Esophagus muscularis mucosa (tissue), 4 donors: Measurements from ENCODE around the gene CARMIL1. TPM values are rescaled to one million over a fixed set of nuclear protein-coding genes. Genes with fewer than 3 reads are reported as not detected.

Experiments used
- DNase-seq: peaks from one replicate; pipeline ENCODE4 v3.0.0-alpha.2; 2017; ENCODE audit errors: extremely low spot score
- H3K27ac ChIP-seq, 4 donors: fragments of 200-600 bp; sonication (generic); replicated peaks in 1 of 4; 1 replicate in 3 of 4; 2 replicates in 1 of 4; pipeline ENCODE4 v1.5.1; 2016 to 2019; ENCODE audit warnings: mild to moderate bottlenecking in 1 of 4
- H3K27me3 ChIP-seq, 4 donors: fragments of 200-600 bp; sonication (generic); one replicate each; pipeline versions ENCODE4 v1.5.1 to v1.6.0; 2016 to 2019
- H3K36me3 ChIP-seq, 4 donors: fragments of 200-600 bp; sonication (generic); one replicate each; pipeline ENCODE4 v1.5.1; 2016 to 2019
- H3K4me1 ChIP-seq, 4 donors: fragments of 200-600 bp; sonication (generic); one replicate each; pipeline ENCODE4 v1.5.1; 2016 to 2019
- H3K4me3 ChIP-seq, 4 donors: fragments of 200-600 bp; sonication (generic); 1 replicate in 2 of 4; 2 replicates in 2 of 4; pipeline ENCODE4 v1.5.1; 2016 to 2019; ENCODE audit warnings: mild to moderate bottlenecking in 4 of 4, moderate library complexity in 1 of 4
- H3K9me3 ChIP-seq, 4 donors: fragments of 200-600 bp; sonication (generic); 1 replicate in 3 of 4; 2 replicates in 1 of 4; pipeline ENCODE4 v1.5.1; 2016 to 2019
- CTCF ChIP-seq, 3 experiments: fragments of 200-600 bp in 2 of 3; fragments of 450-650 bp in 1 of 3; sonication (generic) in 2 of 3; IDR thresholded peaks; one replicate each; pipeline ENCODE4 v1.5.1; 2017 to 2019; ENCODE audit warnings: antibody characterized with exemption in 3 of 3, mild to moderate bottlenecking in 2 of 3, moderate library complexity in 1 of 3
- EP300 ChIP-seq: sonication (generic); formaldehyde crosslinking; IDR thresholded peaks from one replicate; pipeline ENCODE4 v1.6.1; 2017; ENCODE audit warnings: antibody characterized with exemption
- POLR2A ChIP-seq: fragments of 450-650 bp; IDR thresholded peaks from one replicate; pipeline ENCODE4 v1.6.1; 2017; ENCODE audit warnings: antibody characterized with exemption, moderate library complexity, mild to moderate bottlenecking, low read depth
- POLR2AphosphoS5 ChIP-seq, 2 donors: sonication (generic); formaldehyde crosslinking; IDR thresholded peaks; one replicate each; pipeline ENCODE4 v1.6.1; 2017; ENCODE audit warnings: antibody characterized with exemption in 2 of 2
- WGBS: methylation state at CpG from one replicate; pipeline ENCODE4 v1.1.5; 2018; 5-methylcytosine and 5-hydroxymethylcytosine counted together
- intact Hi-C: fragments of 100-400 bp; cut with DNase I; formaldehyde crosslinking; loops from one replicate; pipeline ENCODE4 v1.15.1; 2023
- total RNA-seq, 4 donors: library from RNA; depleted of rRNA; stranded (reverse); fragments of >200 nt; gene quantifications; one replicate each; pipeline versions ENCODE4 v1.1.0 to v1.2.1, GENCODE V29; 2016

Gene CARMIL1
- total RNA-seq, 4 donors from 2014 or later = 10.0 to 12.1 (median 11.1) TPM

GRCh38 chr6:25541228-25541627 is 262.1 kb downstream of the CARMIL1 start:
- no peaks in the 10 kb centered on the region for H3K27me3 ChIP-seq
- no peak overlapping the region for H3K27ac ChIP-seq
- no peaks in the 10 kb centered on the region for H3K4me1 ChIP-seq
- intact Hi-C loops = no loop called here
- WGBS = 97% methylated on average over 1 of the region's 1 CpG
- peaks cover 0 to 6% (median 0%) of the 10 kb centered on the region in 4 donors for H3K36me3 ChIP-seq
- H3K9me3 ChIP-seq = no peaks in the 10 kb centered on the region
- no peak for DNase-seq
- no peak overlapping the region for H3K4me3 ChIP-seq
- TF ChIP-seq EP300 = no peak

- DNase-seq = no peak
- no peak overlapping the region for H3K4me3 ChIP-seq
- no peak overlapping the region for H3K27ac ChIP-seq
- H3K9me3 ChIP-seq = no peaks in the 10 kb centered on the region
- intact Hi-C loops = no loop called here
- H3K27me3 ChIP-seq = no peaks in the 10 kb centered on the region
- no peaks in the 10 kb centered on the region for H3K4me1 ChIP-seq
- H3K36me3 ChIP-seq = no peaks in the 10 kb centered on the region
- TF ChIP-seq POLR2AphosphoS5 (IDR thresholded peaks at IDR 0.05) (no peak), POLR2A (no peak), CTCF (IDR thresholded peaks at IDR 0.05) (no peak), EP300 (no peak)
- 66% methylated on average over 1 of the region's 1 CpG for whole genome bisulfite sequencing
Measured at GRCh38 chr6:25542984-25543910, 264.1 kb downstream of the CARMIL1 start.

- TF ChIP-seq CTCF (IDR thresholded peaks at IDR 0.05) (no peak), EP300 (no peak), POLR2A (no peak), POLR2AphosphoS5 (IDR thresholded peaks at IDR 0.05) (no peak)
- H3K4me3 ChIP-seq = no peak overlapping the region
- intact Hi-C loops = no loop called here
- no peak overlapping the region for H3K27ac ChIP-seq
- no peaks in the 10 kb centered on the region for H3K9me3 ChIP-seq
- no peaks in the 10 kb centered on the region for H3K4me1 ChIP-seq
- DNase-seq = no peak
- no peaks in the 10 kb centered on the region for H3K36me3 ChIP-seq
- H3K27me3 ChIP-seq = no peaks in the 10 kb centered on the region
Measured at GRCh38 chr6:25544833-25545232, 265.7 kb downstream of the CARMIL1 start.

GRCh38 chr6:25547797-25548196 is 268.6 kb downstream of the CARMIL1 start:
- no peaks in the 10 kb centered on the region for H3K4me1 ChIP-seq
- H3K27ac ChIP-seq = no peak overlapping the region
- no peak overlapping the region for H3K4me3 ChIP-seq
- H3K27me3 ChIP-seq = no peaks in the 10 kb centered on the region
- intact Hi-C loops = no loop called here
- TF ChIP-seq CTCF (IDR thresholded peaks at IDR 0.05) (no peak), EP300 (no peak), POLR2AphosphoS5 (IDR thresholded peaks at IDR 0.05) (no peak), POLR2A (no peak)
- no peak for DNase-seq
- 56% methylated on average over 2 of the region's 2 CpGs for WGBS
- no peaks in the 10 kb centered on the region for H3K36me3 ChIP-seq
- no peaks in the 10 kb centered on the region for H3K9me3 ChIP-seq

- 67% methylated on average over 2 of the region's 2 CpGs for WGBS
- no peak overlapping the region for H3K27ac ChIP-seq
- H3K4me3 ChIP-seq = no peak overlapping the region
- no peaks in the 10 kb centered on the region for H3K36me3 ChIP-seq
- no peak for TF ChIP-seq CTCF (IDR thresholded peaks at IDR 0.05)
- TF ChIP-seq POLR2AphosphoS5 (IDR thresholded peaks at IDR 0.05) = no peak
- no peak for TF ChIP-seq POLR2A
- TF ChIP-seq EP300 = no peak
- no peaks in the 10 kb centered on the region for H3K4me1 ChIP-seq
- DNase-seq = no peak
- no peaks in the 10 kb centered on the region for H3K27me3 ChIP-seq
- no peaks in the 10 kb centered on the region for H3K9me3 ChIP-seq
- intact Hi-C loops = no loop called here
Measured at GRCh38 chr6:25548451-25548850, 269.3 kb downstream of the CARMIL1 start.
